Measurements from ENCODE around the gene SUPT20HL1. TPM values are rescaled to one million over a fixed set of nuclear protein-coding genes. Genes with fewer than 3 reads are reported as not detected.

The SUPT20HL1 gene
- total RNA-seq, 4 donors from 2014 or later, result 0.14 TPM; not detected in 3

DNA sequence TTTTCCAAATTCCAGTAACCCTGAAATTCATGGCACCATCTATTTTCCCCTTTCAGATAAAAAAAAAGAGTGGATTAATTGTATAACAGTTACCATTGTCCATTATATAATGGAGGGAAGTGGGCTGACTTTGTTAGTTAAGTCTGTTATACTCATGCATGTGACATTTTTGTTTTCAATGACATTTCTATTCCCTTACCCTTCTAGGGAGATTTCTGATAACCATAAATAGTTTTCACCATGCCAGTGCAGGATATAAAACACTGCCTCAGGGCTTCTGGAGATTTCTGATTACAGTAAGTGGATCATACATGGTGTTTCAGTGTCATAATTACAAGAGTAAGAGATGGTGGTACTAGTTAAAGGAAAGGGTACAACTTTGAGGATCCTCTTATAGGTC, 45.5 kb downstream of the SUPT20HL1 start:
- TF ChIP-seq EP300 (IDR thresholded peaks at IDR 0.05; ENCODE audit: low read depth), result no peak
- TF ChIP-seq, protein P1, sequence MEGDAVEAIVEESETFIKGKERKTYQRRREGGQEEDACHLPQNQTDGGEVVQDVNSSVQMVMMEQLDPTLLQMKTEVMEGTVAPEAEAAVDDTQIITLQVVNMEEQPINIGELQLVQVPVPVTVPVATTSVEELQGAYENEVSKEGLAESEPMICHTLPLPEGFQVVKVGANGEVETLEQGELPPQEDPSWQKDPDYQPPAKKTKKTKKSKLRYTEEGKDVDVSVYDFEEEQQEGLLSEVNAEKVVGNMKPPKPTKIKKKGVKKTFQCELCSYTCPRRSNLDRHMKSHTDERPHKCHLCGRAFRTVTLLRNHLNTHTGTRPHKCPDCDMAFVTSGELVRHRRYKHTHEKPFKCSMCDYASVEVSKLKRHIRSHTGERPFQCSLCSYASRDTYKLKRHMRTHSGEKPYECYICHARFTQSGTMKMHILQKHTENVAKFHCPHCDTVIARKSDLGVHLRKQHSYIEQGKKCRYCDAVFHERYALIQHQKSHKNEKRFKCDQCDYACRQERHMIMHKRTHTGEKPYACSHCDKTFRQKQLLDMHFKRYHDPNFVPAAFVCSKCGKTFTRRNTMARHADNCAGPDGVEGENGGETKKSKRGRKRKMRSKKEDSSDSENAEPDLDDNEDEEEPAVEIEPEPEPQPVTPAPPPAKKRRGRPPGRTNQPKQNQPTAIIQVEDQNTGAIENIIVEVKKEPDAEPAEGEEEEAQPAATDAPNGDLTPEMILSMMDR (IDR thresholded peaks at IDR 0.05), result no peak
- no peak for TF ChIP-seq POLR2AphosphoS5 (IDR thresholded peaks at IDR 0.05)
- no peak for TF ChIP-seq POLR2A (IDR thresholded peaks at IDR 0.05)
- no peaks in the 10 kb centered on the region for H3K36me3 ChIP-seq
- intact Hi-C loops (cut with DNase I; ENCODE audit: low total_unique reads) (no loop called here), in situ Hi-C loops (cut with MboI; ENCODE audit: low pct_ligation_motif_present in 1 of 4, low pct_unique_long_range_greater_than_20kb in 1 of 4, low sequenced_read_pairs in 3 of 4) (no loop called here)
- no peak overlapping the region for H3K4me3 ChIP-seq
- H3K27me3 ChIP-seq, result no peaks in the 10 kb centered on the region
- H3K4me1 ChIP-seq, result no peaks in the 10 kb centered on the region
- no peak for DNase-seq
- H3K9me3 ChIP-seq, result no peaks in the 10 kb centered on the region
- H3K27ac ChIP-seq, result no peak overlapping the region

Other genes with a start within 250 kb of the SUPT20HL1 start
- 10 to 100 TPM; 33.7 to 50.5 (median 47.4) TPM for gene ZFX, start 210.9 kb upstream of the SUPT20HL1 start, total RNA-seq
- not detected for gene SUPT20HL2, start 46.6 kb upstream of the SUPT20HL1 start, total RNA-seq
- 10 to 100 TPM in 3 of 4 donors, 1 to 10 TPM in 1; 9.4 to 36.8 (median 27.0) TPM for gene PDK3, start 104.6 kb downstream of the SUPT20HL1 start, total RNA-seq